Small intestine (tissue), 7 donors: ENCODE results near the gene KRTAP9-7. TPM values are rescaled to one million over a fixed set of nuclear protein-coding genes. Genes with fewer than 3 reads are reported as not detected.
"Not testable (repeated sequence)": the region's sequence is repeated elsewhere in the genome, so short reads cannot be mapped to it uniquely, and the experiment has no call there.

Experiments used
- DNase-seq, 2 donors: peaks; one replicate each; pipeline versions ENCODE4 v3.0.0 to v3.0.0-alpha.2; 2013
- FAIRE-seq: peaks from 2 replicates; lab custom pipeline; 2012; peaks lifted over from hg19 to GRCh38; lab: Jason Lieb, UNC
- H3K27ac ChIP-seq, 3 donors: one replicate each; pipeline ENCODE4 v1.5.1; 2013; ENCODE audit warnings: low read length in 2 of 3, mild to moderate bottlenecking in 2 of 3, control low read depth in 1 of 3, inconsistent platforms in 1 of 3, low read depth in 1 of 3, moderate library complexity in 1 of 3
- H3K27me3 ChIP-seq, 3 donors: one replicate each; pipeline ENCODE4 v1.6.1; 2013; ENCODE audit warnings: low read length in 3 of 3, inconsistent platforms in 1 of 3; ENCODE audit not compliant: control insufficient read depth in 3 of 3, insufficient read depth in 3 of 3
- H3K36me3 ChIP-seq, 3 donors: one replicate each; pipeline ENCODE4 v1.6.1; 2013; ENCODE audit warnings: low read length in 3 of 3, inconsistent platforms in 1 of 3, low read depth in 1 of 3, mild to moderate bottlenecking in 1 of 3, moderate library complexity in 1 of 3; ENCODE audit not compliant: control insufficient read depth in 3 of 3, insufficient read depth in 2 of 3
- H3K4me1 ChIP-seq, 3 donors: one replicate each; pipeline ENCODE4 v1.6.1; 2013; ENCODE audit warnings: low read length in 2 of 3, inconsistent platforms in 1 of 3, low read depth in 1 of 3, mild to moderate bottlenecking in 1 of 3, moderate library complexity in 1 of 3; ENCODE audit not compliant: control insufficient read depth in 3 of 3, insufficient read depth in 2 of 3
- H3K4me3 ChIP-seq, 3 donors: one replicate each; pipeline ENCODE4 v1.5.1; 2013; ENCODE audit warnings: low read length in 3 of 3, control low read depth in 1 of 3, inconsistent platforms in 1 of 3, low read depth in 1 of 3, mild to moderate bottlenecking in 1 of 3, moderate library complexity in 1 of 3
- H3K9me3 ChIP-seq, 2 donors: one replicate each; pipeline ENCODE4 v1.6.1; 2013; ENCODE audit warnings: low read depth in 1 of 2, low read length in 1 of 2; ENCODE audit not compliant: control insufficient read depth in 2 of 2, insufficient read depth in 1 of 2
- WGBS, 3 donors: extraction: QIAGEN DNeasy Blood & Tissue Kit; methylation state at CpG; one replicate each; pipeline ENCODE4 v1.1.7; 2013; 5-methylcytosine and 5-hydroxymethylcytosine counted together
- polyA plus RNA-seq, 4 donors: library from polyadenylated mRNA; stranded (reverse) in 3 of 4; unstranded in 1 of 4; fragments of 200-250 nt in 3 of 4; fragments of 120-200 nt in 1 of 4; gene quantifications; one replicate each; pipeline versions ENCODE4 v1.2.1 to v1.2.3, GENCODE V29; 2013
- donor health status: healthy with polysubstance abuse.
- donor health status: control.
- donor health status: control.
- donor health status: Bipolar disorder and iron deficiency.
- donor health status: healthy.

Gene KRTAP9-7
- polyA plus RNA-seq, 4 donors, result not detected

- H3K36me3 ChIP-seq, result no peaks in the 10 kb centered on the region
- H3K27me3 ChIP-seq, result peaks cover 0 to 5% (median 0%) of the 10 kb centered on the region in 3 donors
- H3K4me3 ChIP-seq, result no peak overlapping the region
- DNase-seq, result no peak
- no peaks in the 10 kb centered on the region for H3K4me1 ChIP-seq
- H3K9me3 ChIP-seq, result no peaks in the 10 kb centered on the region
- no peak overlapping the region for H3K27ac ChIP-seq
- FAIRE-seq, result no peak
- 53 to 70% (median 56%) methylated on average over 3 of the region's 3 CpGs for WGBS, 3 donors
These were observed 10.9 kb upstream of the KRTAP9-7 start for GRCh38 chr17:41264599-41264998.

- no peaks in the 10 kb centered on the region for H3K36me3 ChIP-seq
- H3K4me1 ChIP-seq, result no peaks in the 10 kb centered on the region
- no peak for DNase-seq
- no peak for FAIRE-seq
- WGBS, 3 donors, result 42 to 51% (median 49%) methylated on average over 2 of the region's 2 CpGs
- peaks cover 0 to 5% (median 0%) of the 10 kb centered on the region in 3 donors for H3K27me3 ChIP-seq
- no peaks in the 10 kb centered on the region for H3K9me3 ChIP-seq
- no peak within 1 kb of the TSS for H3K27ac ChIP-seq
- H3K4me3 ChIP-seq, result no peak within 1 kb of the TSS
These were observed 10.4 kb upstream of the KRTAP9-7 start, which contains the start of gene KRTAP9-6 for GRCh38 chr17:41265078-41265477. KRTAP9-6 (plus strand) TSS chr17:41265378; CDS start chr17:41265378, 0 bp downstream.

- FAIRE-seq (no peak), DNase-seq (no peak)
- 71 to 80% methylated on average over 3 of the region's 3 CpGs; no CpG with 5 or more reads in 1 of the 3 donors for WGBS, 3 donors
- no peak overlapping the region for H3K27ac ChIP-seq
- H3K27me3 ChIP-seq, result peaks cover 0 to 5% (median 0%) of the 10 kb centered on the region in 3 donors
- H3K36me3 ChIP-seq, result no peaks in the 10 kb centered on the region
- H3K9me3 ChIP-seq, result no peaks in the 10 kb centered on the region
- no peaks in the 10 kb centered on the region for H3K4me1 ChIP-seq
- H3K4me3 ChIP-seq, result no peak overlapping the region
These were observed 7.8 kb upstream of the KRTAP9-7 start for GRCh38 chr17:41267711-41268110.

GRCh38 chr17:41271323-41271722 lies 4.2 kb upstream of the KRTAP9-7 start:
- H3K9me3 ChIP-seq, DNase-seq, FAIRE-seq, H3K27me3 ChIP-seq, H3K36me3 ChIP-seq, H3K4me1 ChIP-seq, H3K4me3 ChIP-seq, H3K27ac ChIP-seq: not testable (repeated sequence)
- 38 to 39% methylated on average over 1 of the region's 1 CpG; no CpG with 5 or more reads in 1 of the 3 donors for WGBS, 3 donors

- WGBS, 3 donors, result 21 to 44% methylated on average over 1 of the region's 1 CpG; no CpG with 5 or more reads in 1 of the 3 donors
- H3K36me3 ChIP-seq, result no peaks in the 10 kb centered on the region
- no peak overlapping the region for H3K4me3 ChIP-seq
- H3K4me1 ChIP-seq, result no peaks in the 10 kb centered on the region
- DNase-seq (no peak), FAIRE-seq (no peak)
- no peaks in the 10 kb centered on the region for H3K9me3 ChIP-seq
- peaks cover 0 to 3% (median 0%) of the 10 kb centered on the region in 3 donors for H3K27me3 ChIP-seq
- no peak overlapping the region for H3K27ac ChIP-seq
These were observed 3.6 kb upstream of the KRTAP9-7 start for GRCh38 chr17:41271858-41272257.

- Histone ChIP-seq H3K4me1 (no peaks in the 10 kb centered on the region), H3K4me3 (no peak overlapping the region), H3K27ac (no peak overlapping the region), H3K36me3 (no peaks in the 10 kb centered on the region), H3K27me3 (peaks cover 0 to 5% (median 0%) of the 10 kb centered on the region in 3 donors), H3K9me3 (no peaks in the 10 kb centered on the region)
- no peak for FAIRE-seq
- DNase-seq, result no peak
- WGBS, 3 donors, result 83 to 88% (median 84%) methylated on average over 3 of the region's 3 CpGs
These were observed 2.9 kb downstream of the KRTAP9-7 start for GRCh38 chr17:41278176-41278955.

- FAIRE-seq (no peak), DNase-seq (no peak)
- 50 to 76% (median 53%) methylated on average over 3 of the region's 3 CpGs for WGBS, 3 donors
- peaks cover 0 to 2% (median 2%) of the 10 kb centered on the region in 3 donors for H3K27me3 ChIP-seq
- no peak overlapping the region for H3K27ac ChIP-seq
- no peaks in the 10 kb centered on the region for H3K4me1 ChIP-seq
- H3K9me3 ChIP-seq, result no peaks in the 10 kb centered on the region
- no peak overlapping the region for H3K4me3 ChIP-seq
- no peaks in the 10 kb centered on the region for H3K36me3 ChIP-seq
These were observed 8.5 kb downstream of the KRTAP9-7 start for GRCh38 chr17:41284043-41284442.

GRCh38 chr17:41284546-41284945 lies 9.0 kb downstream of the KRTAP9-7 start:
- FAIRE-seq (no peak), DNase-seq (no peak)
- Histone ChIP-seq H3K27ac (no peak overlapping the region), H3K27me3 (peaks cover 0 to 2% (median 2%) of the 10 kb centered on the region in 3 donors), H3K4me3 (no peak overlapping the region), H3K4me1 (no peaks in the 10 kb centered on the region), H3K9me3 (no peaks in the 10 kb centered on the region), H3K36me3 (no peaks in the 10 kb centered on the region)
- WGBS, 3 donors, result 30 to 37% (median 33%) methylated on average over 2 of the region's 2 CpGs
